BJ (cell line): ENCODE results near the gene AGTRAP. TPM values are rescaled to one million over a fixed set of nuclear protein-coding genes. Genes with fewer than 3 reads are reported as not detected.

Experiments
- CTCF ChIA-PET: fragments of 350-600 bp; formaldehyde crosslinking; extraction: SDS; loops from one replicate; lab custom pipeline; 2021; ENCODE audit warnings: antibody characterized with exemption, inconsistent platforms; lab: Yijun Ruan, JAX
- POLR2A ChIA-PET: fragments of 300-600 bp; sonication (Branson Sonifier 250); formaldehyde crosslinking; extraction: SDS; loops from one replicate; lab custom pipeline; 2021; ENCODE audit warnings: antibody characterized with exemption; lab: Charles Lee
- DNase-seq: peaks from one replicate; pipeline ENCODE4 v3.0.0-alpha.2; 2011; ENCODE audit warnings: low read depth
- H3K27me3 ChIP-seq: 2 replicates; pipeline ENCODE4 v1.6.0; 2011; ENCODE audit warnings: low read length; ENCODE audit not compliant: control insufficient read depth, insufficient read depth
- H3K36me3 ChIP-seq: 2 replicates; pipeline ENCODE4 v1.5.1; 2011; ENCODE audit warnings: low read length; ENCODE audit not compliant: control insufficient read depth, insufficient read depth
- H3K4me3 ChIP-seq: 2 replicates; pipeline ENCODE4 v1.5.1; 2011; ENCODE audit warnings: low read depth, mild to moderate bottlenecking, control low read depth, low read length
- CTCF ChIP-seq: IDR thresholded peaks from 2 replicates; pipeline ENCODE4 v1.5.1; 2011; ENCODE audit warnings: low read depth, mild to moderate bottlenecking, control low read depth, inconsistent platforms, low read length, moderate library complexity; ENCODE audit not compliant: insufficient read depth
- polyA plus RNA-seq: library from polyadenylated mRNA; depleted of rRNA; stranded (reverse); fragments of >200 nt; gene quantifications from 2 replicates; pipeline ENCODE4 v1.2.3, GENCODE V29; 2011

AGTRAP gene
- polyA plus RNA-seq, 1 experiment = 64.5 TPM

- no peak for DNase-seq
- Histone ChIP-seq H3K27me3 (peaks cover 23% of the 10 kb centered on the region), H3K4me3 (no peak overlapping the region), H3K36me3 (no peaks in the 10 kb centered on the region)
- ChIA-PET CTCF (interaction anchor here (1.8 kb wide), 1 partner anchor 16 kb away, joined by 7 read pairs; no protein-coding TSS in a partner anchor), POLR2A (no interaction called here)
- no peak for TF ChIP-seq CTCF
These were observed 32.4 kb upstream of the AGTRAP start for GRCh38 chr1:11703357-11704193.

GRCh38 chr1:11704194-11704529 is 31.8 kb upstream of the AGTRAP start:
- no peak for DNase-seq
- Histone ChIP-seq H3K4me3 (no peak overlapping the region), H3K27me3 (peaks cover 23% of the 10 kb centered on the region), H3K36me3 (no peaks in the 10 kb centered on the region)
- no peak for TF ChIP-seq CTCF
- ChIA-PET POLR2A (no interaction called here), CTCF (interaction anchor here (1.8 kb wide), 1 partner anchor 16 kb away, joined by 7 read pairs; no protein-coding TSS in a partner anchor)

- POLR2A ChIA-PET = no interaction called here
- no peak for DNase-seq
- CTCF ChIA-PET = interaction anchor here (1.2 to 1.8 kb wide), 3 partner anchors 11 to 52 kb away, joined by 3 to 7 read pairs (median 3); no protein-coding TSS in a partner anchor
- peaks cover 23% of the 10 kb centered on the region for H3K27me3 ChIP-seq
- no peak for TF ChIP-seq CTCF
- no peak overlapping the region for H3K4me3 ChIP-seq
- H3K36me3 ChIP-seq = no peaks in the 10 kb centered on the region
These were observed 31.1 kb upstream of the AGTRAP start for GRCh38 chr1:11704691-11705475.

GRCh38 chr1:11705596-11705995 is 30.3 kb upstream of the AGTRAP start:
- ChIA-PET CTCF (interaction anchor here (1.2 to 1.8 kb wide), 3 partner anchors 10 to 52 kb away, joined by 3 to 7 read pairs (median 3); no protein-coding TSS in a partner anchor), POLR2A (no interaction called here)
- H3K36me3 ChIP-seq = no peaks in the 10 kb centered on the region
- no peak for TF ChIP-seq CTCF
- DNase-seq = no peak
- H3K4me3 ChIP-seq = no peak overlapping the region
- H3K27me3 ChIP-seq = peaks cover 23% of the 10 kb centered on the region

GRCh38 chr1:11706292-11706691 is 29.6 kb upstream of the AGTRAP start:
- ChIA-PET POLR2A (no interaction called here), CTCF (interaction anchor here (1.2 kb wide), 1 partner anchor 9 kb away, joined by 3 read pairs; no protein-coding TSS in a partner anchor)
- DNase-seq = no peak
- no peak overlapping the region for H3K4me3 ChIP-seq
- no peaks in the 10 kb centered on the region for H3K36me3 ChIP-seq
- TF ChIP-seq CTCF = no peak
- H3K27me3 ChIP-seq = peaks cover 17% of the 10 kb centered on the region
